ENCODE measurements around the gene CBFB. TPM values are rescaled to one million over a fixed set of nuclear protein-coding genes. Genes with fewer than 3 reads are reported as not detected.

CBFB gene
- total RNA-seq, 2 donors from 2014 or later: 27.0 to 46.2 TPM

GRCh38 chr16:67022531-67023214 is 6.3 kb upstream of the CBFB start:
- no peak for DNase-seq (ENCODE audit: low spot score)
- intact Hi-C loops (cut with DNase I): no loop called here
- H3K4me1 ChIP-seq (replicated peaks): no peaks in the 10 kb centered on the region
- no peaks in the 10 kb centered on the region for H3K27me3 ChIP-seq (replicated peaks; ENCODE audit: insufficient read depth)
- H3K9me3 ChIP-seq: no peaks in the 10 kb centered on the region
- no peak overlapping the region for H3K4me3 ChIP-seq
- TF ChIP-seq CTCF (IDR thresholded peaks at IDR 0.05) (no peak), POLR2A (IDR thresholded peaks at IDR 0.05) (no peak), POLR2AphosphoS5 (IDR thresholded peaks at IDR 0.05) (no peak)
- no peaks in the 10 kb centered on the region for H3K36me3 ChIP-seq
- no peak overlapping the region for H3K27ac ChIP-seq
- 39% methylated on average over 4 of the region's 4 CpGs for WGBS

DNA sequence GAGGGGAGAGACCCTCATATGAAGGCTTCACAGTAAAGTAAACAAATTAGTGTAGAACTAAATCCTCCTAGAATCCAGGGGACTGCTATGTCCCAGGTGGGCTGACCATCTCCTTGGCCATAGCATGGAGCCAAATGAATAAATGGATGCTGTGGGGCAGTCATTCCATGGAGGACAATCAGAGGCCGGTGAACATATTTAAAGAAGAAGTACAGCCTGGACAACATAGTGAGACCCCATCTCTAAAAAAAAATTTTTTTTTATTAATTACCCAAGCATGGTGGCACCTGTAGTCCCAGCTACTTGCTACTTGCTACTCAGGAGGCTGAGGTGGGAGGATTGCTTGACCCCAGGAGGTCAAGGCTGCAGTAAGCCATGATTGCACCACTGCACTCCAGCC is 5.3 kb upstream of the CBFB start:
- no peaks in the 10 kb centered on the region for H3K36me3 ChIP-seq
- H3K27me3 ChIP-seq (replicated peaks; ENCODE audit: insufficient read depth): no peaks in the 10 kb centered on the region
- no peaks in the 10 kb centered on the region for H3K4me1 ChIP-seq (replicated peaks)
- H3K27ac ChIP-seq: no peak overlapping the region
- no peak for DNase-seq (ENCODE audit: low spot score)
- H3K4me3 ChIP-seq: no peak overlapping the region
- intact Hi-C loops (cut with DNase I): no loop called here
- no peak for TF ChIP-seq POLR2AphosphoS5 (IDR thresholded peaks at IDR 0.05)
- TF ChIP-seq CTCF (IDR thresholded peaks at IDR 0.05): no peak
- no peak for TF ChIP-seq POLR2A (IDR thresholded peaks at IDR 0.05)
- WGBS: 100% methylated on average over 1 of the region's 1 CpG
- no peaks in the 10 kb centered on the region for H3K9me3 ChIP-seq

DNA sequence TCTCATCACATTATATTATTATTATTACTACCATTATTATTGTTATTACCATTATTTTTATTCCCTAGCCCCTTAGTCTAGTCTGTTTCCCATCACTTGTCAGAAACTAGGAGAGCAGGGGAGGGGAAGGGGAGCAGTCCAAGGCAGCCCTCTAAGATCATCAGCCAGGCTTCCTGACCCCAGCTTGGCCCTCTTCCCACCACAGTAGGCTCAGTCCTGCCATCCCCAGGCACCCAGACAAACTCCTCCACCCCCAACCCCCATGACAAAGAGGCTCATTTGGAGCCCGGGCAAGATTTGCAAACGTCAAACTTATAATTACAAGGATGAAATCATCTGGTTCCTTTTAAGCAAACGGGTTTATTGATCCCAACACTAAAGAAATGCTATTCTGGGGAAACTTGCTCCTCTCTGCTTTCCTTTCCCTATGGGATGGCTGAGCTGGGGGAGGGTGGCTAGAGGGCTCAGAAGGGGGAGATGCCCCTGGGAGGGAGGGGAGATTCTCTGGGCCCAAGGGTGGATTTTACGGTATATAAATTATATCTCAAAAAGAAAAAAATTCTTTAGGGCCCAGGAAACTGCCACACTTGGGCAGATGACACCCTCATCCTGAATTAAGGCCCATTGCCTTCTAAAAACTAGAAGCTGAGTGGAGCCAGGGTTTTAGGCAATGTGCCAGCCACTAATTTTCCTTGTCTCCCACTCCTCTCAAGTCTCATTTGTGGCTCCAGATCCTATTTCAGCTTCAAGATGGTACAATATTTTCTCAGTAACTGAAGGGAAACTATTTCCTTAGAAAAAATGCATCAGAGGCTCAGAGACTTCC is 4.4 kb upstream of the CBFB start:
- Histone ChIP-seq H3K4me3 (no peak overlapping the region), H3K27ac (no peak overlapping the region), H3K36me3 (no peaks in the 10 kb centered on the region), H3K9me3 (no peaks in the 10 kb centered on the region), H3K4me1 (replicated peaks) (no peaks in the 10 kb centered on the region), H3K27me3 (replicated peaks; ENCODE audit: insufficient read depth) (no peaks in the 10 kb centered on the region)
- no peak for DNase-seq (ENCODE audit: low spot score)
- no peak for TF ChIP-seq POLR2AphosphoS5 (IDR thresholded peaks at IDR 0.05)
- no peak for TF ChIP-seq POLR2A (IDR thresholded peaks at IDR 0.05)
- no peak for TF ChIP-seq CTCF (IDR thresholded peaks at IDR 0.05)
- 48% methylated on average over 4 of the region's 4 CpGs for WGBS
- intact Hi-C loops (cut with DNase I): loop anchor here (5.0 kb wide), 1 partner anchor 133 kb away; the partner anchor contains the start of genes FBXL8 and TRADD

DNA sequence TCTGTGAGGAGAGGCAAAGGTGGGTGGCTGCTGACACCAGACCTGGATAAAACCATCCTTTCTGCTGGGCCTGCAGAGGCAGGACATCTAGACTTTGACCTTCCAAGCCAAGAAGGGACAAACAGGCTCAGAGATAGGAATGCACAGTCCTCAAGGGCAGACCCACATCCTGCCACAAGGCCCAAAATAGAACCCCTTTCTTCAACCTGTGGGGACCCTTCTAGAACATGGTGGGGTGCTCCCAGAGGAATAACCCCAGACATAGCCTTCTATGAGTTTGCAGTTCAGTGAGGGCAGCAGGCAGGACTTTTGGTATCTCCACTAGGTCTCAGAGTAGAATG is 3.8 kb upstream of the CBFB start:
- Histone ChIP-seq H3K4me3 (no peak overlapping the region), H3K9me3 (no peaks in the 10 kb centered on the region), H3K4me1 (replicated peaks) (no peaks in the 10 kb centered on the region), H3K36me3 (no peaks in the 10 kb centered on the region), H3K27me3 (replicated peaks; ENCODE audit: insufficient read depth) (no peaks in the 10 kb centered on the region), H3K27ac (no peak overlapping the region)
- no peak for DNase-seq (ENCODE audit: low spot score)
- TF ChIP-seq POLR2AphosphoS5 (IDR thresholded peaks at IDR 0.05): no peak
- TF ChIP-seq POLR2A (IDR thresholded peaks at IDR 0.05): no peak
- no peak for TF ChIP-seq CTCF (IDR thresholded peaks at IDR 0.05)
- intact Hi-C loops (cut with DNase I): loop anchor here (5.0 kb wide), 1 partner anchor 132 kb away; the partner anchor contains the start of genes FBXL8 and TRADD
